ENCODE data around the gene ARHGAP21. TPM values are rescaled to one million over a fixed set of nuclear protein-coding genes. Genes with fewer than 3 reads are reported as not detected.

The ARHGAP21 gene
- total and polyA plus RNA-seq, 12 donors: 23.0 to 52.3 (median 39.9) TPM

DNA sequence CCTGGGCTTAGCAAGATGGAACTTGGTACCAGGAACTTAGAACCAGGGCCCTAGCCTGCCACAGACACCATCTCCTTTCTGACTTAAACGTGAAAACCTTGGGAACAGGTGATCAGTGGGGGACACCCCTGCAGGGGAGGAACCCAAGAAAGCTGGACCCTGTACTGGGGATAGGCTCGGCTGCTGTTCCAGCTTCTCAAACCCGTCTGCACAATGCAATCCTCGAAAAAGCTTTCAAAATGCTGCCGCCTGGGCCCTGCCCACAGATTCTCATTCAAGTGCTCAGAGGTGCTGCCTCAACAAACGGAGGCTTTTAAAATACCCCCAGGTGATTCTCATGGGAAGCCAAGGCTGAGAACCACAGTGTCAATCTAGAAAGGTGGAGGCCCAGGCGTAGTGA, 169.7 kb downstream of the ARHGAP21 start:
- intact Hi-C loops (cut with DNase I): loop anchor here in 1 of 10 donors (10.0 kb wide), 1 partner anchor 1239 kb away; no protein-coding TSS in a partner anchor
- Histone ChIP-seq H3K4me1 (peaks cover 0 to 12% (median 9%) of the 10 kb centered on the region in 9 donors), H3K27me3 (no peaks in the 10 kb centered on the region), H3K4me3 (no peak overlapping the region), H3K36me3 (peaks cover 0 to 17% (median 0%) of the 10 kb centered on the region in 9 donors), H3K9me3 (no peaks in the 10 kb centered on the region), H3K27ac (no peak overlapping the region)
- no peak for DNase-seq
- WGBS, 2 donors: 90 to 91% methylated on average over 7 of the region's 7 CpGs
- TF ChIP-seq, protein P1, sequence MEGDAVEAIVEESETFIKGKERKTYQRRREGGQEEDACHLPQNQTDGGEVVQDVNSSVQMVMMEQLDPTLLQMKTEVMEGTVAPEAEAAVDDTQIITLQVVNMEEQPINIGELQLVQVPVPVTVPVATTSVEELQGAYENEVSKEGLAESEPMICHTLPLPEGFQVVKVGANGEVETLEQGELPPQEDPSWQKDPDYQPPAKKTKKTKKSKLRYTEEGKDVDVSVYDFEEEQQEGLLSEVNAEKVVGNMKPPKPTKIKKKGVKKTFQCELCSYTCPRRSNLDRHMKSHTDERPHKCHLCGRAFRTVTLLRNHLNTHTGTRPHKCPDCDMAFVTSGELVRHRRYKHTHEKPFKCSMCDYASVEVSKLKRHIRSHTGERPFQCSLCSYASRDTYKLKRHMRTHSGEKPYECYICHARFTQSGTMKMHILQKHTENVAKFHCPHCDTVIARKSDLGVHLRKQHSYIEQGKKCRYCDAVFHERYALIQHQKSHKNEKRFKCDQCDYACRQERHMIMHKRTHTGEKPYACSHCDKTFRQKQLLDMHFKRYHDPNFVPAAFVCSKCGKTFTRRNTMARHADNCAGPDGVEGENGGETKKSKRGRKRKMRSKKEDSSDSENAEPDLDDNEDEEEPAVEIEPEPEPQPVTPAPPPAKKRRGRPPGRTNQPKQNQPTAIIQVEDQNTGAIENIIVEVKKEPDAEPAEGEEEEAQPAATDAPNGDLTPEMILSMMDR (IDR thresholded peaks at IDR 0.05): no peak
- ATAC-seq: no peak

DNA sequence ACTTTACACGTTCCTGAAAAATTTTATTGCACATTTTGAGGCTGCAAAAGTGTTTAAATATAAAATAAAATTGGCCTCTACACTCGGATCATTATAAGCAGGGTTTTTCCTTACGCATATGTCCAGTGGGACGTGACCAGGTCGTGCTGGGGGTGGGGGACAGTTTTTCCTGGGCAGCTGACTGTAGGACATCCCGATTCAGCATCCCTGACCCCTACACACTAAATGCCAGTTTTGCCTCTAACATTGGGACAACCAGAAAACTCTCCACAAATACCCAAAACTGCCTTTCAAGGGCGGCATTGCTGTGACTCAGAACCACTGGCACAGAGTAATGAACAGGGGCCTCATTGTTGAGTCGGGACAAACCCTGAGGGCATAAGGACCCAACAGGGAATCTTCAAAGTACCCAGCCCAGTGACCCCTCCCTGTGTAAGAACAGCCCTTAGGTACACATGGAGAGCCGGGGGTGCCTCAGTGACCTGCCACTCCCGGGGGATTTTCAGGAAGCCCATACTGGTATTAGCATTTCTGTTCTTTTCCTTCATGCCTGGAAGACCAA, 170.6 kb downstream of the ARHGAP21 start:
- no peaks in the 10 kb centered on the region for H3K9me3 ChIP-seq
- no peak overlapping the region for H3K27ac ChIP-seq
- no peak for DNase-seq
- peaks cover 0 to 12% (median 9%) of the 10 kb centered on the region in 9 donors for H3K4me1 ChIP-seq
- peaks cover 0 to 27% (median 4%) of the 10 kb centered on the region in 9 donors for H3K36me3 ChIP-seq
- TF ChIP-seq, protein P1 (IDR thresholded peaks at IDR 0.05): no peak
- 62 to 72% methylated on average over 10 of the region's 10 CpGs for WGBS, 2 donors
- H3K4me3 ChIP-seq: no peak overlapping the region
- no peak for ATAC-seq
- no peaks in the 10 kb centered on the region for H3K27me3 ChIP-seq
- intact Hi-C loops (cut with DNase I): loop anchor here in 1 of 10 donors (10.0 kb wide), 1 partner anchor 1238 kb away; no protein-coding TSS in a partner anchor

- TF ChIP-seq, protein P1 (IDR thresholded peaks at IDR 0.05): peak in 1 of 9 donors; percentile 25
- intact Hi-C loops (cut with DNase I): loop anchor here in 1 of 10 donors (10.0 kb wide), 1 partner anchor 1238 kb away; no protein-coding TSS in a partner anchor
- H3K4me3 ChIP-seq: no peak overlapping the region
- WGBS, 2 donors: 51 to 53% methylated on average over 22 of the region's 22 CpGs
- no peaks in the 10 kb centered on the region for H3K27me3 ChIP-seq
- ATAC-seq (peak in 1 of 8 donors; percentile 7), DNase-seq (no peak)
- H3K9me3 ChIP-seq: no peaks in the 10 kb centered on the region
- no peak overlapping the region for H3K27ac ChIP-seq
- peaks cover 0 to 33% (median 8%) of the 10 kb centered on the region in 9 donors for H3K36me3 ChIP-seq
- H3K4me1 ChIP-seq: peaks cover 0 to 12% (median 9%) of the 10 kb centered on the region in 9 donors
These were observed 171.2 kb downstream of the ARHGAP21 start for GRCh38 chr10:24552346-24553016.

DNA sequence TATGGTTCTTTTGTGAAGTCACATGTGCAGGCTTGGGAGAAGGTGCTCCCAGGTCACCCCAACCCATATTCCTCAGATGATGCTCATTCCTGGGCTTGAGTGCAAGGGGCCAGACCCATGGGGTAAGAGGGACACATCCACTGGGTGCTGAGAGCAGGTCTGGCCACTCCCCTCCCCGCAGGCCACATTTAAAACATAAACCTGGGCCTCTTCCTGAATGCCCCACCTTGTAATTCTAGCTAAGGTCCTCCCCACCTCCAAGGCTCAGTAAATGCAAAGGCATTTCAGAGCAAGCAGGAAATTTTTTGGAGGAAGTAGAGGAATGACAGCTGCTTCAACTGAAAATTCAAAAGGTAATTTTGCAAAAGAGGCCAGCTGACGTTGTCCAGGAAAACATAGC, 172.5 kb downstream of the ARHGAP21 start:
- Histone ChIP-seq H3K4me3 (no peak overlapping the region), H3K4me1 (peaks cover 0 to 2% (median 0%) of the 10 kb centered on the region in 9 donors), H3K36me3 (peaks cover 0 to 46% (median 9%) of the 10 kb centered on the region in 9 donors), H3K27me3 (no peaks in the 10 kb centered on the region), H3K9me3 (no peaks in the 10 kb centered on the region), H3K27ac (no peak overlapping the region)
- ATAC-seq (no peak), DNase-seq (no peak)
- 51 to 79% methylated on average over 2 of the region's 2 CpGs for WGBS, 2 donors
- intact Hi-C loops (cut with DNase I): loop anchor here in 1 of 10 donors (10.0 kb wide), 1 partner anchor 1236 kb away; no protein-coding TSS in a partner anchor
- TF ChIP-seq, protein P1 (IDR thresholded peaks at IDR 0.05): no peak
